ENCODE data around the gene INAFM2. TPM values are rescaled to one million over a fixed set of nuclear protein-coding genes. Genes with fewer than 3 reads are reported as not detected.

Gene INAFM2
- total RNA-seq (2012; rRNA removed), result 10.4 and 13.1 TPM in 2 replicates
- 11.7 and 14.0 TPM in 2 replicates for polyA plus RNA-seq (2012; rRNA removed)
- 4.2 and 6.0 TPM in 2 replicates for polyA plus RNA-seq (2012; cell fraction: cytosol; rRNA removed)
- polyA plus RNA-seq (2012; cell fraction: nucleus; rRNA removed; ENCODE audit: low replicate concordance), result 6.6 and 18.3 TPM in 2 replicates
- percentile 66 among the genes with signal in this experiment for Bru-seq, nascent RNA
- percentile 71 among the genes with signal in this experiment for BruChase-seq, experiment 1, labeled RNA remaining after a 6-hour chase
- percentile 89 among the genes with signal in this experiment for BruChase-seq, experiment 2, labeled RNA remaining after a 2-hour chase
- long read RNA-seq, transcript INAFM2-202 (1 exons, 3,052 nt), result major isoform, 74 of 78 reads
- long read RNA-seq, partial matches to known transcripts, result 0 of 78 reads
- long read RNA-seq, other reads (novel, unspliced or antisense), result 1 of 78 reads

DNA sequence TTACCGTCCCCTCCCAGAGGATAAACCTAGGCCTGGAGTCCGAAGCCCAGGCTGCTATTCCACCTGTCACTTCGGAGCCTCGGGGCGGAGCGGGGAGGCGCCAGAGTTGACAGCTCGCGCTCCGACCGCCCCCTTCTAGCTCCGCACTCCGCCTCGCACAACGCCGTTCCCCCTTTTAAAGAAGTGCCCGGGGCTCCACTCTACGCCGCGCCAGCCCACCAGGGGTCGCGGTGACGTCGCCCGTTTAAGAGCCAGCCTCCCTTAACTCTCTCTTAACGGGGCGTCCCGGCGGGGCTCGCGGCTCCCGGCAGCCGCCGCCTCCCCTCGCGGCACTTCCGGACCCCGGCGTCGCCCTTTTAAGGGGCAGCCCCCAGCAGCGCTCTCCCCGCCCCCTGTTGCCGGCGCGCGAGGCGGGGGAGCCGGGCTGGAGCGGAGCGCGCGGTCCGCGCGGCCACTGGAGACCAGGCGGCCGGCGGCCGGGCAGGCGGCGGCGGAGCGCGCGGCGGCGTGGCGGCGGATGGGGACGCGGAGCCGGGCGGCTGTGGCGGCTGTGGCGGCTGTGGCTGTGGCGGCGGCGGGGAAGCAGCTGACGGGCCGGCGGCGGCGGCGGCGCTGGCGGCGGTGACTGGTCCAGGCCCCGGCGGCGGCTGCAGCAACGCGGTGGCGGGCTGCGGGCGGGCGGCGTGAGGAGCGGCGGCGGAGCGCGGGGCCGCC is at the start of gene INAFM2:
Gene INAFM2, plus strand, starts transcription at position 454 of the 714 bp plus-strand sequence. CDS start 364 bp downstream, outside the sequence.
- ChIA-PET CTCF (interaction anchor here (0.7 to 3.6 kb wide), 7 partner anchors 9 to 44 kb away, joined by 3 to 18 read pairs (median 4); no protein-coding TSS in a partner anchor), POLR2A (ENCODE audit: unreplicated experiment) (interaction anchor here (0.6 to 0.7 kb wide), 3 partner anchors 14 to 83 kb away, joined by 3 read pairs; partner anchors contain the start of gene KNSTRN)
- peaks cover 2% of the 10 kb centered on the region for H3K27me3 ChIP-seq (ENCODE audit: control insufficient read depth, insufficient read depth, low read length)
- H3K9me1 ChIP-seq (ENCODE audit: insufficient read depth, low read length), result peaks cover 6% of the 10 kb centered on the region
- peak within 1 kb of the TSS; percentile 97 for H3K4me2 ChIP-seq (ENCODE audit: low read depth, low read length)
- H3K4me1 ChIP-seq (ENCODE audit: control insufficient read depth, insufficient read depth, low read length), result peaks cover 24% of the 10 kb centered on the region
- H2BK20ac ChIP-seq (ENCODE audit: low read depth, low read length), result no peak within 1 kb of the TSS
- H2BK120ac ChIP-seq (ENCODE audit: low read depth, low read length), result no peak within 1 kb of the TSS
- peaks cover 26 to 34% of the 10 kb centered on the region in 2 experiments for H3K79me1 ChIP-seq (ENCODE audit: low read depth in 1 of 2, low read length in 2 of 2)
- H2BK5ac ChIP-seq (ENCODE audit: low read depth, low read length, poor library complexity, severe bottlenecking), result peak within 1 kb of the TSS; percentile 70
- no peak within 1 kb of the TSS for H3K14ac ChIP-seq (replicated peaks; ENCODE audit: low read depth, low read length)
- H2AK5ac ChIP-seq (ENCODE audit: low read depth, low read length), result peak within 1 kb of the TSS; percentile 0; the same call in 1 of the 2 replicates
- H3K56ac ChIP-seq (ENCODE audit: extremely low read depth, insufficient read depth, low read length), result no peak within 1 kb of the TSS
- in situ Hi-C loops (cut with MboI; ENCODE audit: low sequenced_read_pairs), result loop anchor here (5.0 kb wide), 1 partner anchor 99 kb away; no protein-coding TSS in a partner anchor
- peak within 1 kb of the TSS; percentile 82 for H3K9ac ChIP-seq (ENCODE audit: low read depth, low read length)
- WGBS, 2 experiments (ENCODE audit: extremely low coverage in 2 of 2, insufficient read length in 1 of 2), result 0% methylated on average over 24 of the region's 103 CpGs; no CpG with 5 or more reads in 1 of the 2 experiments
- dilution Hi-C loops (cut with HindIII; ENCODE audit: low sequenced_read_pairs, unreplicated experiment), result no loop called here
- 0 out of 2 replicates have a peak within 1 kb of the TSS, but pooled peaks have one; percentile 49 for H3K23ac ChIP-seq (ENCODE audit: low read depth, low read length)
- H2AK9ac ChIP-seq (replicated peaks; ENCODE audit: low read depth, low read length, poor library complexity), result peak within 1 kb of the TSS; percentile 57
- 0 out of 2 replicates have a peak, but pooled peaks cover 12% of the 10 kb centered on the region for H4K20me1 ChIP-seq (ENCODE audit: insufficient read depth, low read length)
- H4K8ac ChIP-seq (ENCODE audit: low read depth in 2 of 2, low read length in 2 of 2), result peak within 1 kb of the TSS in 1 of 2 experiments; percentile 74; a peak in 1 of 4 replicates
- peak within 1 kb of the TSS; percentile 43; the same call in 1 of the 2 replicates for H3K4ac ChIP-seq (ENCODE audit: low read depth, low read length)
- no peak within 1 kb of the TSS for H3K18ac ChIP-seq (ENCODE audit: low read depth, low read length)
- peak within 1 kb of the TSS; percentile 89 for H3K4me3 ChIP-seq (ENCODE audit: insufficient read depth, low read depth, low read length)
- no peaks in the 10 kb centered on the region for H3K36me3 ChIP-seq (ENCODE audit: control insufficient read depth, insufficient read depth, low read length)
- TF ChIP-seq FOS (IDR thresholded peaks at IDR 0.05; ENCODE audit: low read depth, low read length) (no peak), SMC3 (IDR thresholded peaks at IDR 0.05; ENCODE audit: low read depth, low read length) (peak; percentile 51), MXI1 (IDR thresholded peaks at IDR 0.05; ENCODE audit: borderline replicate concordance, low read depth, low read length) (peak; percentile 41; the same call in 1 of the 2 replicates), CHD1 (IDR thresholded peaks at IDR 0.05; ENCODE audit: low read depth, low read length) (no peak), POLR2A (IDR thresholded peaks at IDR 0.05; ENCODE audit: low read depth, low read length) (peak; percentile 65), MAZ (IDR thresholded peaks at IDR 0.05; ENCODE audit: borderline replicate concordance, low read depth, low read length) (peak; percentile 92), RAD21 (IDR thresholded peaks at IDR 0.05; ENCODE audit: low read length) (peak; percentile 51)
- TF ChIP-seq, protein P1, sequence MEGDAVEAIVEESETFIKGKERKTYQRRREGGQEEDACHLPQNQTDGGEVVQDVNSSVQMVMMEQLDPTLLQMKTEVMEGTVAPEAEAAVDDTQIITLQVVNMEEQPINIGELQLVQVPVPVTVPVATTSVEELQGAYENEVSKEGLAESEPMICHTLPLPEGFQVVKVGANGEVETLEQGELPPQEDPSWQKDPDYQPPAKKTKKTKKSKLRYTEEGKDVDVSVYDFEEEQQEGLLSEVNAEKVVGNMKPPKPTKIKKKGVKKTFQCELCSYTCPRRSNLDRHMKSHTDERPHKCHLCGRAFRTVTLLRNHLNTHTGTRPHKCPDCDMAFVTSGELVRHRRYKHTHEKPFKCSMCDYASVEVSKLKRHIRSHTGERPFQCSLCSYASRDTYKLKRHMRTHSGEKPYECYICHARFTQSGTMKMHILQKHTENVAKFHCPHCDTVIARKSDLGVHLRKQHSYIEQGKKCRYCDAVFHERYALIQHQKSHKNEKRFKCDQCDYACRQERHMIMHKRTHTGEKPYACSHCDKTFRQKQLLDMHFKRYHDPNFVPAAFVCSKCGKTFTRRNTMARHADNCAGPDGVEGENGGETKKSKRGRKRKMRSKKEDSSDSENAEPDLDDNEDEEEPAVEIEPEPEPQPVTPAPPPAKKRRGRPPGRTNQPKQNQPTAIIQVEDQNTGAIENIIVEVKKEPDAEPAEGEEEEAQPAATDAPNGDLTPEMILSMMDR (conservative IDR thresholded peaks at IDR 0.05; ENCODE audit: low read depth, low read length), result peak; percentile 74
- H2AFZ ChIP-seq (replicated peaks; ENCODE audit: low read length, poor library complexity), result peak within 1 kb of the TSS; percentile 75
- DNase-seq, result peak; percentile 92
- H2BK15ac ChIP-seq (ENCODE audit: low read depth, low read length), result no peak within 1 kb of the TSS
- H3K9me3 ChIP-seq (ENCODE audit: control insufficient read depth, insufficient read depth, low read length), result no peaks in the 10 kb centered on the region
- no TSS peak for BruUV-seq (replicated peaks)
- ATAC-seq (ENCODE audit: low read depth), result peak; percentile 85
- H4K91ac ChIP-seq (ENCODE audit: insufficient read depth, low read depth, low read length), result peak within 1 kb of the TSS; percentile 23; the same call in 1 of the 2 replicates
- no peak within 1 kb of the TSS for H4K5ac ChIP-seq (ENCODE audit: low read depth, low read length)
- intact Hi-C loops (cut with micrococcal nuclease), result loop anchor here (1.0 to 5.0 kb wide), 2 partner anchors 84 to 99 kb away; partner anchors contain the start of gene IVD
- H3K27ac ChIP-seq (ENCODE audit: insufficient read depth, low read length), result peak within 1 kb of the TSS; percentile 74; the same call in 1 of the 2 replicates
